Stimulated activated naive CD8-positive, alpha-beta T cell treated with anti-CD3 and anti-CD28 coated beads, Interleukin-15, Interleukin-2, amounts not matched to agents 100 ng/mL and 50 ng/mL, for 24 hours (primary cell): Measurements from ENCODE around the gene SLC25A51.
"Not testable (repeated sequence)": the region's sequence is repeated elsewhere in the genome, so short reads cannot be mapped to it uniquely, and the experiment has no call there.

Experiments used
- H3K27ac Mint-ChIP-seq: one replicate; pipeline ENCODE4 v1.8.0; 2021; ENCODE audit warnings: mild to moderate bottlenecking, mixed read lengths
- H3K27me3 Mint-ChIP-seq: one replicate; pipeline ENCODE4 v1.8.0; 2021; ENCODE audit warnings: mixed read lengths
- H3K36me3 Mint-ChIP-seq: one replicate; pipeline ENCODE4 v1.8.0; 2021; ENCODE audit warnings: low read depth, mixed read lengths
- H3K4me1 Mint-ChIP-seq: one replicate; pipeline ENCODE4 v1.8.0; 2021; ENCODE audit warnings: low read depth, mixed read lengths
- H3K4me3 Mint-ChIP-seq: one replicate; pipeline ENCODE4 v1.8.0; 2021; ENCODE audit warnings: mild to moderate bottlenecking, mixed read lengths
- H3K9me3 Mint-ChIP-seq: one replicate; pipeline ENCODE4 v1.8.0; 2021; ENCODE audit warnings: mixed read lengths

Gene SLC25A51

GRCh38 chr9:37918665-37919170 is 14.8 kb upstream of the SLC25A51 start:
- Mint-ChIP-seq H3K27ac (no peak overlapping the region), H3K27me3 (no peaks in the 10 kb centered on the region), H3K36me3 (no peaks in the 10 kb centered on the region), H3K4me1 (no peaks in the 10 kb centered on the region), H3K9me3 (no peaks in the 10 kb centered on the region), H3K4me3 (no peak overlapping the region)

GRCh38 chr9:37917801-37918664 is 14.1 kb upstream of the SLC25A51 start:
- no peaks in the 10 kb centered on the region for H3K4me1 Mint-ChIP-seq
- H3K36me3 Mint-ChIP-seq = no peaks in the 10 kb centered on the region
- no peak overlapping the region for H3K27ac Mint-ChIP-seq
- H3K27me3 Mint-ChIP-seq = no peaks in the 10 kb centered on the region
- no peaks in the 10 kb centered on the region for H3K9me3 Mint-ChIP-seq
- no peak overlapping the region for H3K4me3 Mint-ChIP-seq

GRCh38 chr9:37917313-37917731 is 13.4 kb upstream of the SLC25A51 start:
- no peaks in the 10 kb centered on the region for H3K4me1 Mint-ChIP-seq
- no peaks in the 10 kb centered on the region for H3K27me3 Mint-ChIP-seq
- no peak overlapping the region for H3K4me3 Mint-ChIP-seq
- no peaks in the 10 kb centered on the region for H3K9me3 Mint-ChIP-seq
- no peaks in the 10 kb centered on the region for H3K36me3 Mint-ChIP-seq
- H3K27ac Mint-ChIP-seq = no peak overlapping the region

GRCh38 chr9:37916471-37917312 is 12.8 kb upstream of the SLC25A51 start:
- Mint-ChIP-seq H3K27me3 (no peaks in the 10 kb centered on the region), H3K27ac (no peak overlapping the region), H3K4me3 (no peak overlapping the region)

GRCh38 chr9:37915911-37916470 is 12.1 kb upstream of the SLC25A51 start:
- Mint-ChIP-seq H3K4me3 (no peak overlapping the region), H3K27me3 (no peaks in the 10 kb centered on the region), H3K9me3 (no peaks in the 10 kb centered on the region), H3K36me3 (no peaks in the 10 kb centered on the region), H3K27ac (no peak overlapping the region), H3K4me1 (no peaks in the 10 kb centered on the region)

More at GRCh38 chr9:37916471-37917312, 12.8 kb upstream of the SLC25A51 start:
- Mint-ChIP-seq H3K36me3 (no peaks in the 10 kb centered on the region), H3K4me1 (no peaks in the 10 kb centered on the region), H3K9me3 (no peaks in the 10 kb centered on the region)

GRCh38 chr9:37914701-37915358 is 10.9 kb upstream of the SLC25A51 start:
- Mint-ChIP-seq H3K9me3 (no peaks in the 10 kb centered on the region), H3K36me3 (no peaks in the 10 kb centered on the region), H3K27me3 (no peaks in the 10 kb centered on the region), H3K4me1 (no peaks in the 10 kb centered on the region), H3K27ac (no peak overlapping the region), H3K4me3 (no peak overlapping the region)

GRCh38 chr9:37914154-37914551 is 10.2 kb upstream of the SLC25A51 start:
- Mint-ChIP-seq H3K27me3 (no peaks in the 10 kb centered on the region), H3K9me3 (no peaks in the 10 kb centered on the region), H3K27ac (no peak overlapping the region), H3K4me1 (no peaks in the 10 kb centered on the region), H3K36me3 (no peaks in the 10 kb centered on the region), H3K4me3 (no peak overlapping the region)

- no peaks in the 10 kb centered on the region for H3K9me3 Mint-ChIP-seq
- H3K27ac Mint-ChIP-seq = no peak overlapping the region
- no peaks in the 10 kb centered on the region for H3K36me3 Mint-ChIP-seq
- H3K4me1 Mint-ChIP-seq = no peaks in the 10 kb centered on the region
- no peak overlapping the region for H3K4me3 Mint-ChIP-seq
- H3K27me3 Mint-ChIP-seq = no peaks in the 10 kb centered on the region
Measured at GRCh38 chr9:37913480-37914153, 9.7 kb upstream of the SLC25A51 start.

- Mint-ChIP-seq H3K27ac (no peak overlapping the region), H3K27me3 (no peaks in the 10 kb centered on the region), H3K9me3 (no peaks in the 10 kb centered on the region), H3K4me1 (no peaks in the 10 kb centered on the region), H3K36me3 (no peaks in the 10 kb centered on the region), H3K4me3 (no peak overlapping the region)
Measured at GRCh38 chr9:37911271-37911681, 7.3 kb upstream of the SLC25A51 start.

GRCh38 chr9:37910271-37910670 is 6.3 kb upstream of the SLC25A51 start:
- Mint-ChIP-seq H3K4me3 (no peak overlapping the region), H3K27me3 (no peaks in the 10 kb centered on the region), H3K27ac (no peak overlapping the region), H3K9me3 (no peaks in the 10 kb centered on the region), H3K36me3 (no peaks in the 10 kb centered on the region), H3K4me1 (no peaks in the 10 kb centered on the region)

GRCh38 chr9:37909836-37910235 is 5.9 kb upstream of the SLC25A51 start:
- not testable (repeated sequence) for H3K9me3 Mint-ChIP-seq, H3K4me1 Mint-ChIP-seq, H3K36me3 Mint-ChIP-seq, H3K4me3 Mint-ChIP-seq, H3K27me3 Mint-ChIP-seq, H3K27ac Mint-ChIP-seq

GRCh38 chr9:37909326-37909725 is 5.4 kb upstream of the SLC25A51 start:
- Mint-ChIP-seq H3K9me3 (no peaks in the 10 kb centered on the region), H3K27ac (no peak overlapping the region), H3K4me1 (peaks cover 6% of the 10 kb centered on the region), H3K27me3 (no peaks in the 10 kb centered on the region), H3K36me3 (no peaks in the 10 kb centered on the region), H3K4me3 (no peak overlapping the region)

GRCh38 chr9:37908698-37909186 is 4.8 kb upstream of the SLC25A51 start:
- Mint-ChIP-seq H3K27ac (no peak overlapping the region), H3K27me3 (no peaks in the 10 kb centered on the region), H3K4me3 (no peak overlapping the region), H3K9me3 (no peaks in the 10 kb centered on the region), H3K4me1 (peaks cover 7% of the 10 kb centered on the region), H3K36me3 (no peaks in the 10 kb centered on the region)

- Mint-ChIP-seq H3K27ac (no peak overlapping the region), H3K4me3 (no peak overlapping the region), H3K9me3 (no peaks in the 10 kb centered on the region), H3K4me1 (peaks cover 7% of the 10 kb centered on the region), H3K27me3 (no peaks in the 10 kb centered on the region), H3K36me3 (no peaks in the 10 kb centered on the region)
Measured at GRCh38 chr9:37908283-37908682, 4.4 kb upstream of the SLC25A51 start.
